ENCODE results near the gene NSA2. TPM values are rescaled to one million over a fixed set of nuclear protein-coding genes. Genes with fewer than 3 reads are reported as not detected.

The NSA2 gene
- 80.0 and 90.4 TPM in 2 replicates for total RNA-seq

DNA sequence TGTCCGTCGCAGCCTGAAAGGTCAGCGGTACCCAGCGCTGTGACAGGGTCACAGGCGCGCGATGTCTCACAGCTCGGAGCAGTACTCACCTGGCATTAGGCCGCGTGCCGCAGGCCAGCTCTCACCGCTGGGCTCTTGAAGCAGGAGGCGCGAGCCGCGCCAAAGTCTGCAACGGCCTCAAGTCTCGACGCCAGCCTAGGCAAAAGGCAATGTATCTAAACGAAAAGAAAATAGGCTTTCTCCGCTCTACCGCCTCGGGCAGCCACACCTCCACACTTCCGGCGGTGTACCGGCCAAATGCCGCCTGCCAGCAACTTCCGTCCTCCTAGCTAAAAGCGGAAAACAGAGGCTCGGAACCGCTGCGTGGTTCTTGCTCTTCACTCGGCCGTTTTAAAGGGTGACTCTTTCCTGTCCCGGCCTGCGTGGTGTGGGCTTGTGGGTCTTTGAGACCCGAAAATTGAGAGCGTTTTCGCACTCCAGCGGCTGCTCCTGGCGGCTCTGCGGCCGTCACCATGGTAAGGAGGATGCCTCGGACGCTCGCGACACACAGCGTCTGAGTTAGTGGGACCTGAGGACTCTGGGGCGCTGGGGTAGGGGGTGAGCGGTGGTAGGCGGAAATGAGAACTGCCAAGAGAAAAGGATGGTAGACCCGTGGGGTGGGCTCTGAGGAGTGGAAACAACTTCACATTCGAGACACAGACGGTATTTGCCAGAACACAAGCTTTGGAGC, at the start of gene NSA2, which contains the start of gene GFM2:
Gene NSA2, plus strand, starts transcription at position 401 of the 730 bp plus-strand sequence. Its CDS starts 112 bp downstream, at position 513.
Gene GFM2, minus strand, starts transcription at position 269 of the 730 bp plus-strand sequence. CDS start 3,375 bp downstream, outside the sequence.

Other genes starting within 250 kb of the NSA2 start
- gene ENC1, start 126.5 kb upstream of the NSA2 start, total RNA-seq, result 46.2 and 99.3 TPM in 2 replicates
- gene HEXB, start 82.0 kb upstream of the NSA2 start, total RNA-seq, result 128 and 173 TPM in 2 replicates
- 24.5 and 28.3 TPM in 2 replicates for gene GFM2, start 132 bp upstream of the NSA2 start, total RNA-seq
- not detected in 2 replicates for gene FAM169A, start 99.1 kb downstream of the NSA2 start, total RNA-seq